HG03571 (cell line): Measurements from ENCODE around the gene GPX3.

ENCODE experiments used
- ATAC-seq: cut with Tn5 transposase; IDR thresholded peaks from one replicate; pipeline ENCODE4 v1.9.1; 2021; ENCODE audit not compliant: unreplicated experiment

Gene GPX3

GRCh38 chr5:151012862-151013261, 7.5 kb upstream of the GPX3 start:
- ATAC-seq = no peak

DNA sequence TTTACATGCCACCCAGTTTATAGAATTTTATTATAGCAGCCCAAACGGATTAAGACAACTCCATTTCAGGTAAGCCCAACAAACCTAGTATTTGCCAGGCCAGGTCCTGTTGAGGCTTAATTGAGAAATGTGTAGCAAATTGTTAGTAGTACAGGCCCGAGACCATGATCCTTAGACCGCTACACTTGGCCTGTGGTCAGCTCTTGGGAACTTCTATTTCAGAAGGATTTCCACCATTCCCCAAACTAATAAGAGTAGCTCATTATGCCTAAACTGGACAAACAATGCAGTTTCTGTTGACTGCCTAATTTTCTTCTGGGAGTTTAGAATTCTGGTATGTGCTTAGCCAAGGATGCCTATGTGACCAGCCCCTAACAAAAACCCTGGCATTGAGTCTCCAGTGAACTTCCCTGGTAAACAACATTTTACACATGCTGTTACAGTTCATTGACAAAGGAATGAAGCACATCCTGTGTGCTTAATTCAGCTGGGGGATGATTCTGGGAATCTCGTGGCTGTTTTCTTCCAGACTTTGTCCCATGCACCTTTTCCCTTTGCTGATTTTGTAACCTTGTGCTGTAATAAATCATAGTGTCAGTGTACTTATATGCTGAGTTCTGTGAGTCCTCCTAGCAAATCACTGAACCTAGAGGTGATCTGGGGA, 5.6 kb upstream of the GPX3 start:
- no peak for ATAC-seq

- ATAC-seq = no peak
These were observed 4.3 kb upstream of the GPX3 start for GRCh38 chr5:151015974-151016587.

DNA sequence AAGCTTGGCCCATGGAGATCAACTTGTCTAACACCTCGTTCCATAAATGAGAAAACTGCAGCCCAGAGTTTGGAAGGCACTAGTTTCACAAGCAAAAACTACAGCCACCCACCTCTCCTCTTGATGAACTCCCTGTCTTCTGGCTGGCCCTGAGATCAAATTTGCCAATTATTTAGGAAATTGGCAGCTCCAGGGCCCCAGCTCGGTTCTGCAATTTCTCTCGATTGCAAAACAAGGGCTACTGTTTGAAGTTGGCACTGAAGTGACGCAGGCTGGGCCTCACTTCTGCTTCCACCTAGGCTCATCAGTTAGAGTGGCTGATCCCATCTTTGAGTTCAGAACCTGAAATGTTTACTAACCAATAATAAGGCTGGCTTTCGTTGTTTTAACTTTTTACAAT, 3.7 kb upstream of the GPX3 start:
- no peak for ATAC-seq

DNA sequence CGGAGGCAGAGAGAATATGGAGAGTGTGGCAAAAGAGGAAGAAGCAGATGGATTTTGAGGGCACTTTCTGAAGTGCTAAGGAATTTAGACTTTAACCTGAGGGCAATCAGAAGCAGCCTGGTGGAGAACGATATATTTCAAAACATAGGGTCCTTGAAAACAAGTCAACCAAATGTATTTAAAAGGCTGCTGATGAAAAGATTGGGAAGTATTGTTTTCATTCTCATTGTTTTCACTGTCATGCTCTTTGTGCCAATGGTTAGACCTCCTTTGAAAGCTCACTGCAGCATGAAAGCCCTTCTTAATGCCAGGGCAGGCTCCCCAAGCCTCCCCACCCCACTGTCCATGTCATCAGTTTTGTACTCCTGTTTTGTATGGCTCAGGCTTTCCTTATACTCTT, 2.5 kb upstream of the GPX3 start:
- ATAC-seq = no peak

GRCh38 chr5:151018846-151019245, 1.5 kb upstream of the GPX3 start:
- ATAC-seq = no peak

GRCh38 chr5:151019331-151019730, 1.1 kb upstream of the GPX3 start:
- ATAC-seq = no peak

GRCh38 chr5:151021746-151022145, 1.4 kb downstream of the GPX3 start:
- ATAC-seq = no peak

- no peak for ATAC-seq
These were observed 2.2 kb downstream of the GPX3 start for GRCh38 chr5:151022511-151023018.

DNA sequence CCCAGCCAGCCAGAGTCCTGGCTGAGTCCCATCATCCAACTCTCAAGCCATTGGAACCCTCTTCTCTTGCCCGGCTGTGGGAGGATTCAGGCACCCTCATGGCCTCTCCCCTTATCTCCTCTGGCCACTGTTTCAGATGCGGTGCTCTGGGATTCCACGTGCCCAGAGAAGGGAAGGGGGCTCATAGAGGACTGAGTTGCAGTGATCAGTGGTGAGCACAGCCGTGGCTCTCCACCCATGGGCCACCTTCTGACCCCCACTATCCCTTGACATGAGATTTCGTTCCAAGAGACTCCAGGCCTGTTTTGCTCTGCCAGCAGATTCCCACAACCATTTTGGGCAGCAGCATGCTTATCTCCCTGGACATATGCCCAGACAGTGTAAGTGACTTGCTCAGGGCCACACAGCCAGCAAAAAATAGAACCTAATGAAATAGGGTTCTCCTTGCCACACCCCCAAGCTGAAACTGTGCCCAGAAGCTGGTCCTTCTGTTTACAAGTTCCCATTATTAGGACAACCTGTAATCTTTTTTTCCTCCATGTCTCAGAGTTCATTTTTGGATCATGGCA, 2.7 kb downstream of the GPX3 start:
- ATAC-seq = no peak

DNA sequence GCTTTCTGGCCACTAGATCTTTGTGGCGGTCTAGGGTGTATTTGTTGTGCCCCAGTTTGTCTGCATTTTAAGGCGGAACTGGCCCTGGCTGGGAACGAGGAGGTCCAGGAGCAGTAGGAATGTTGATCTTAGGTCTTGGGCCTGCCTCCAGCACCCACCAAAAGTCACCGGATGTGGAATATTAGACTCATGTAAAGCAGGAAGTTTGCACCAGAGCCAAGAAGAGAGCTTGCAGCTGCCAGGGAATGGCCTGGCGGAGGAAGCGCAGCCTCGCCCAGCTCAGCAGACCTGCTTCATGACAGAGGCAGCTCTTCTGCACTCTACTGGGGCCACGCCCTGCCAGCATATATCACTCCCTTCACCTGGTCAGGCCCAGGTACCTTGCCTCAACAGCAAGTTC, 3.3 kb downstream of the GPX3 start:
- no peak for ATAC-seq

- no peak for ATAC-seq
These were observed 4.3 kb downstream of the GPX3 start for GRCh38 chr5:151024440-151025249.

GRCh38 chr5:151025250-151025606, 4.8 kb downstream of the GPX3 start:
- no peak for ATAC-seq

- ATAC-seq = no peak
These were observed 5.7 kb downstream of the GPX3 start for GRCh38 chr5:151026088-151026487.

- no peak for ATAC-seq
These were observed 6.3 kb downstream of the GPX3 start for GRCh38 chr5:151026679-151027078.

DNA sequence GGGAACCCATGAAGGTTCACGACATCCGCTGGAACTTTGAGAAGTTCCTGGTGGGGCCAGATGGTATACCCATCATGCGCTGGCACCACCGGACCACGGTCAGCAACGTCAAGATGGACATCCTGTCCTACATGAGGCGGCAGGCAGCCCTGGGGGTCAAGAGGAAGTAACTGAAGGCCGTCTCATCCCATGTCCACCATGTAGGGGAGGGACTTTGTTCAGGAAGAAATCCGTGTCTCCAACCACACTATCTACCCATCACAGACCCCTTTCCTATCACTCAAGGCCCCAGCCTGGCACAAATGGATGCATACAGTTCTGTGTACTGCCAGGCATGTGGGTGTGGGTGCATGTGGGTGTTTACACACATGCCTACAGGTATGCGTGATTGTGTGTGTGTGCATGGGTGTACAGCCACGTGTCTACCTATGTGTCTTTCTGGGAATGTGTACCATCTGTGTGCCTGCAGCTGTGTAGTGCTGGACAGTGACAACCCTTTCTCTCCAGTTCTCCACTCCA, 7.6 kb downstream of the GPX3 start:
- ATAC-seq = no peak

DNA sequence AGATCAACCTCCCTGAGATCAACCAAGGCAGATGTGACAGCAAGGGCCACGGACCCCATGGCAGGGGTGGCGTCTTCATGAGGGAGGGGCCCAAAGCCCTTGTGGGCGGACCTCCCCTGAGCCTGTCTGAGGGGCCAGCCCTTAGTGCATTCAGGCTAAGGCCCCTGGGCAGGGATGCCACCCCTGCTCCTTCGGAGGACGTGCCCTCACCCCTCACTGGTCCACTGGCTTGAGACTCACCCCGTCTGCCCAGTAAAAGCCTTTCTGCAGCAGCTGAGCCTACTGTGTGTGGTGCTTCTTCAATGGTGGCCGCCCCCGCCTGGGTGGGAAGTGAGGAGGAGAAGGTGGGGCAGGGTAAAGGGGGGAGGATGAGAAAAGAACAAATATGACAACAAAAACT, 8.3 kb downstream of the GPX3 start:
- no peak for ATAC-seq

GRCh38 chr5:151029179-151030055, 9.0 kb downstream of the GPX3 start:
- no peak for ATAC-seq

DNA sequence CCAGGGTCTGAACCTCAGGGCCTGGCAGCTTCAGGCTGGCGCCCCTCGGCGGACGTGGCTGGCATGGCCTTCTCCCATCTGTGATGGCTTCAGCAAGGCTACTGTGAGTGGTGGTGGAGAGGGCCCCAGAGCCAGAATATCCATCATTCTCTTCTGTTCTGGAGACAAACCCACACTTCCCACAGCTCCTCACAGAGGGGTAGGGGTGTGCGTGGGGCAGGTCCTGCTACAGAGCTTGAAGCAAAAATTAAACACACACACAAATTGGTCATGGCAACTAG, 9.6 kb downstream of the GPX3 start:
- ATAC-seq = no peak

GRCh38 chr5:151030379-151030778, 10.0 kb downstream of the GPX3 start:
- ATAC-seq = no peak

GRCh38 chr5:151031554-151031953, 11.2 kb downstream of the GPX3 start:
- ATAC-seq = no peak
